ENCODE data around the gene DMRT1. TPM values are rescaled to one million over a fixed set of nuclear protein-coding genes. Genes with fewer than 3 reads are reported as not detected.
"Not testable (repeated sequence)": the region's sequence is repeated elsewhere in the genome, so short reads cannot be mapped to it uniquely, and the experiment has no call there.

DMRT1 gene
- total and polyA plus RNA-seq, 3 donors from 2014 or later: 54.4 to 128 (median 93.4) TPM

DNA sequence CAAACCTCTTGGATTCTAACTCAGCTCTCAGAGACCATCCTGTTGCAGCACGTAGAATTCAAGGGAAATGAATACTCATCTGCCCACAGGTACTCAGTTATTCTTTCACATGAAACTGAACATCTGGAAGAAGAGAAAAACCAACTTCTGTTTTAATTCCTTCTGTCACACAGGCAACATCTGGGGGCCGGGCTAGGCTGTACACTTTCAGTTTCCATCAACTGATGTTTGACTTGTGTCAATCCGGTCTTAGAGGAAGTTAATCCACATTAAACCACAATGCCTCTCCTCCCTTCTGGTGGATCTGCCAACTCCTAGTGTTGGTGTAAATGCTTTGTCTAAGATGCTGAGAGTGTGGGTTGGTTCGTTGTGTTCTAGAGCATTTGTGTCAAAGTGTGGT is 152.5 kb downstream of the DMRT1 start:
- TF ChIP-seq, protein P1, sequence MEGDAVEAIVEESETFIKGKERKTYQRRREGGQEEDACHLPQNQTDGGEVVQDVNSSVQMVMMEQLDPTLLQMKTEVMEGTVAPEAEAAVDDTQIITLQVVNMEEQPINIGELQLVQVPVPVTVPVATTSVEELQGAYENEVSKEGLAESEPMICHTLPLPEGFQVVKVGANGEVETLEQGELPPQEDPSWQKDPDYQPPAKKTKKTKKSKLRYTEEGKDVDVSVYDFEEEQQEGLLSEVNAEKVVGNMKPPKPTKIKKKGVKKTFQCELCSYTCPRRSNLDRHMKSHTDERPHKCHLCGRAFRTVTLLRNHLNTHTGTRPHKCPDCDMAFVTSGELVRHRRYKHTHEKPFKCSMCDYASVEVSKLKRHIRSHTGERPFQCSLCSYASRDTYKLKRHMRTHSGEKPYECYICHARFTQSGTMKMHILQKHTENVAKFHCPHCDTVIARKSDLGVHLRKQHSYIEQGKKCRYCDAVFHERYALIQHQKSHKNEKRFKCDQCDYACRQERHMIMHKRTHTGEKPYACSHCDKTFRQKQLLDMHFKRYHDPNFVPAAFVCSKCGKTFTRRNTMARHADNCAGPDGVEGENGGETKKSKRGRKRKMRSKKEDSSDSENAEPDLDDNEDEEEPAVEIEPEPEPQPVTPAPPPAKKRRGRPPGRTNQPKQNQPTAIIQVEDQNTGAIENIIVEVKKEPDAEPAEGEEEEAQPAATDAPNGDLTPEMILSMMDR (IDR thresholded peaks at IDR 0.05): no peak
- no peak for TF ChIP-seq POLR2A (IDR thresholded peaks at IDR 0.05)
- H3K9me3 ChIP-seq: no peaks in the 10 kb centered on the region
- intact Hi-C loops (cut with DNase I; ENCODE audit: low total_unique reads): no loop called here
- 80 to 85% methylated on average over 4 of the region's 4 CpGs for WGBS, 2 donors
- no peak for DNase-seq
- peaks cover 2% of the 10 kb centered on the region for H3K4me1 ChIP-seq
- no peak overlapping the region for H3K4me3 ChIP-seq
- H3K36me3 ChIP-seq (ENCODE audit: low read depth, missing control alignments): no peaks in the 10 kb centered on the region
- H3K27ac ChIP-seq: no peak overlapping the region
- no peaks in the 10 kb centered on the region for H3K27me3 ChIP-seq

DNA sequence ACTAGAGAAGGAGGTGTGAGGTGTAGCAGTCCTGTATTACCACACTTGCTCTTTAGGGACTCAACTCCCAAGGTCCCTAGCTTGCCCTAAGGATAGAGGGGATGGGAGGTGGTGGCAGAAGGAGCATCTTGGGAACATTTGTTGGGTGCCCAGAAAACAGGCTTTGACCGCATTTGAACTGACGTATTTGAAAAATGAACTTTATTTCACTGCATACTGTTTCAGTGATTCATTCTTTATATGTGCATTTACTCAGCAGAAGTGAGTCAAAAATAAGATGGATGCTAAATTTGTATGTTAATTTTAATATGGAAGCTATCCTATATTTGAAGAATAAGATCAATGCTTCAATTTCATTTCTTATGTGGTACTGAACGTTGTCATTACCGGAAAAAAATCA is 153.7 kb downstream of the DMRT1 start:
- TF ChIP-seq POLR2A (IDR thresholded peaks at IDR 0.05): no peak
- TF ChIP-seq, protein P1 (IDR thresholded peaks at IDR 0.05): no peak
- intact Hi-C loops (cut with DNase I; ENCODE audit: low total_unique reads): no loop called here

DNA sequence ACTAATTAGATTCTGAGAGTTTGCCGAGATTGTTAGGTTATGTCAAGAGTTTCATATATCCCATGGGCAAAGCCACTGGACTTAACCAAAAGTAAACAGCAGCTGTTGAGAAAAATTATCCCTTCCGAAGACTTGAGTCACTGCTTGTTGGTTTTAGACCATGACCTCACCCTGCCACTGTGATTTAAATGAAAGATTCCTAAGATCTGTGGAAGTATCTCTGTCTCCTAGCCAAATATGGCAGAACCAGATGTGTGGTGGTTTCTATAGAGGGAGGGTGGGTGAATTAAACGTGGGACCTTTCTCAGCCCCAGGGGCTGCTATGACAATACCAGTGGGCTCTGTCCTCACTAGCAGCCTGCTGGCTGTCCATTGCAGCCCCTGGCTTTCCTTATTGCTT is 154.3 kb downstream of the DMRT1 start:
- Histone ChIP-seq H3K27me3 (no peaks in the 10 kb centered on the region), H3K4me1 (peaks cover 5% of the 10 kb centered on the region), H3K27ac (no peak overlapping the region), H3K4me3 (no peak overlapping the region), H3K36me3 (ENCODE audit: low read depth, missing control alignments) (no peaks in the 10 kb centered on the region), H3K9me3 (no peaks in the 10 kb centered on the region)
- WGBS, 2 donors: 30 to 41% methylated on average over 3 of the region's 3 CpGs
- intact Hi-C loops (cut with DNase I; ENCODE audit: low total_unique reads): no loop called here
- TF ChIP-seq POLR2A (IDR thresholded peaks at IDR 0.05): no peak
- TF ChIP-seq, protein P1 (IDR thresholded peaks at IDR 0.05): no peak
- DNase-seq: no peak

More for the DNA sequence above, 153.7 kb downstream of the DMRT1 start:
- Histone ChIP-seq H3K4me3 (no peak overlapping the region), H3K36me3 (ENCODE audit: low read depth, missing control alignments) (no peaks in the 10 kb centered on the region), H3K4me1 (peaks cover 5% of the 10 kb centered on the region), H3K9me3 (no peaks in the 10 kb centered on the region), H3K27me3 (no peaks in the 10 kb centered on the region), H3K27ac (no peak overlapping the region)
- WGBS, 2 donors: 86 to 92% methylated on average over 4 of the region's 4 CpGs
- DNase-seq: no peak

DNA sequence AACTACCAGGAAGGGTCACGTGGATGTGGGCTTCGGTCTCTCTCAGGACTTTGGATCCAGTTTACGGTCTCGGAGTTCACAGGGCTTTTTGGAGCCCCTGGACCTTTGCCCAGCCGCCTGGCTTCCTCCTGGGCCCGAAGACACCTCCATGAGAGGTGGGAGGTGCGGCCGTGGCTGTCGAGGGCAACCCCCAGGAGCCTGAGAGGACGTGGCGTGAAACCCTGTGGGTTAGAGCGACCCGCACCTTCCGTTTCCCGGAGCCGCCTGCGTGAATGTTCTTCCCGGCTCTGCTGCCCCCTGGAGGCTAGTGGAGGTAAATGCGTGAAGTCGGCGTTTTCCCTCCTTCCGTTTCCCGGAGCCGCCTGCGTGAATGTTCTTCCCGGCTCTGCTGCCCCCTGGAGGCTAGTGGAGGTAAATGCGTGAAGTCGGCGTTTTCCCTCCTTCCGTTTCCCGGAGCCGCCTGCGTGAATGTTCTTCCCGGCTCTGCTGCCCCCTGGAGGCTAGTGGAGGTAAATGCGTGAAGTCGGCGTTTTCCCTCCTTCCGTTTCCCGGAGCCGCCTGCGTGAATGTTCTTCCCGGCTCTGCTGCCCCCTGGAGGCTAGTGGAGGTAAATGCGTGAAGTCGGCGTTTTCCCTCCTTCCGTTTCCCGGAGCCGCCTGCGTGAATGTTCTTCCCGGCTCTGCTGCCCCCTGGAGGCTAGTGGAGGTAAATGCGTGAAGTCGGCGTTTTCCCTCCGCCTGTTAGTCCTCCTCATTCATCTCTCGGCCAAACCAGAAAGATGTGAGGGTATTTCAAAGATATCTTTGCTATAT is 157.0 kb downstream of the DMRT1 start:
- peak; percentile 59 for DNase-seq
- WGBS, 2 donors: 32 to 39% methylated on average over 12 to 27 of the region's 55 CpGs
- H3K9me3 ChIP-seq; H3K27me3 ChIP-seq; H3K4me1 ChIP-seq; intact Hi-C loops (cut with DNase I; ENCODE audit: low total_unique reads); H3K36me3 ChIP-seq (ENCODE audit: low read depth, missing control alignments): not testable (repeated sequence)
- Histone ChIP-seq H3K27ac (peak overlapping the region; percentile 58 to 67), H3K4me3 (peak overlapping the region; percentile 36 to 54)
- TF ChIP-seq, protein P1 (IDR thresholded peaks at IDR 0.05): peak; percentile 33 to 78 (median 51)

DNA sequence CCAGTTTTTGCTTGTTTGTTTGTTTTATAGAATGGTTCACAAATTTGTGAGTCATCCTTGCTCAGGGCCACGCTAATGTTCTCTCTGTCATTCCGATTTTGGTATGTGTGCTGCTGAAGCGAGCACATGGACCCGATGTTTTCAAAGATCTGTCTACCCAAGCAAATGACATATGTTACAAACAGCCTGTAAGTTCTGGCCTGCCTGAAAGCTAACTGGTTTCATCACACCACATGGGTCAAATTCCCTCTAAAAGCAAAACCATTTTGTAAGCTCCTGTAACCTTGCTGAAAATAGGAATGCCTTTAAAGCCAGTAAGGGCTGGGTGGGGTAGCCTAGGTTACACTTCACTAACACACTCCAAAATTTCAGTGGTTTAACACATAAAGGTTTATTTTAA is 160.3 kb downstream of the DMRT1 start:
- WGBS, 2 donors: 88 to 93% methylated on average over 4 of the region's 4 CpGs
- Histone ChIP-seq H3K4me1 (peaks cover 5% of the 10 kb centered on the region), H3K27me3 (no peaks in the 10 kb centered on the region)

More for the DNA sequence above, 160.3 kb downstream of the DMRT1 start:
- TF ChIP-seq, protein P1 (IDR thresholded peaks at IDR 0.05): no peak
- TF ChIP-seq POLR2A (IDR thresholded peaks at IDR 0.05): no peak
- Histone ChIP-seq H3K27ac (no peak overlapping the region), H3K9me3 (no peaks in the 10 kb centered on the region), H3K36me3 (ENCODE audit: low read depth, missing control alignments) (no peaks in the 10 kb centered on the region), H3K4me3 (no peak overlapping the region)
- intact Hi-C loops (cut with DNase I; ENCODE audit: low total_unique reads): no loop called here
- DNase-seq: no peak
